ENCODE results near the gene NLRP11. TPM values are rescaled to one million over a fixed set of nuclear protein-coding genes. Genes with fewer than 3 reads are reported as not detected.

The NLRP11 gene
- total RNA-seq = under 0.01 TPM in 1 of 2 replicates, not detected in the other

DNA sequence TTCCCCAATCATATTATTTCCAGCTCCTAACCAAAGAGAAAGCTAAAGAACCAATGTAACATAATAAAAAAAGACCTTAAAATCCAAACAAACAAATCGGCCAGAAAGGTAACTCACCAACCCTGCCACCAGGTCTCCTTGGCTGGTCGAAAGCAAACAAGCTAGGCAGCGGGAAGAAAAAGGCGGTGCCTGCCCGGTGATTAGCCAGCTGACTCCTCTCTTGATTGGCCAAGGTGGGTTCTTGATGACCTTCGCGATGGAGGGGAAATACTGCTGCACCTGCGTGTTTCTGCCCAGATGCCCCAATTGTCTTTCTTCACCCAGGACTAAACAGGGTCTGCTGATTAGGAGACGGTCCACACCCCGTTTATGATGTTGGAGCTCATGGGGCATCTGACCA, at the start of gene NLRP11:
TSS of gene NLRP11 (minus strand) at position 154 of the 400 bp plus-strand sequence. CDS start 13,825 bp downstream, outside the sequence.

GRCh38 chr19:55836340-55836739, 4.5 kb upstream of the NLRP11 start, which contains the start of gene NLRP4:
Gene NLRP4, plus strand, starts transcription at chr19:55836540. Its CDS starts 15,541 bp downstream, at chr19:55852081.

GRCh38 chr19:55768818-55769217, 63.0 kb downstream of the NLRP11 start, which contains the start of gene RFPL4AL1:
Gene RFPL4AL1, plus strand, starts transcription at chr19:55769118. Its CDS starts 2,687 bp downstream, at chr19:55771805.

GRCh38 chr19:55758797-55759196, 73.0 kb downstream of the NLRP11 start, which contains the start of gene RFPL4A:
Gene RFPL4A, plus strand, starts transcription at chr19:55759097. Its CDS starts 2,704 bp downstream, at chr19:55761801.

DNA sequence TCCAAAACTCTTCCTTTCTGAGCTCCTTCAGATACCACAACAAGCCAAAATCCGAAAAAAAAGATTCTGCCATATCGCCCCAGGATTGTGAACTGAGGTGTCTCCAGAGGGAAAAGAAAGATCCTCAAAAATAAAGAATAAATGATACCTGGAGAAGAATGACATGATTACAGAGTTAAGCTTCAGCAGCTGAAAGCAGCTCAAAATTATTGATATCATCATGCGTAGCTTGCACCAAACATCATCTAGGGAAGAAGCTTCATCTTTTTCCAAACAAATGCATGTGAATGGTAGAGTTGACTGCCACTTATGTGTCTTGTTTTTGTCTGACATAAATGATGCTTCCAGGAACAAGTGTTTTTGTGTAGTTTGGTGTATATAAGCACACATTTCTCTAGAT, 93.5 kb downstream of the NLRP11 start, which contains the start of gene NLRP9:
TSS of gene NLRP9 (minus strand) at position 101 of the 400 bp plus-strand sequence. CDS start at position 73, 28 bp downstream.

Other genes with a start within 250 kb of the NLRP11 start
- gene FIZ1, start 232.5 kb downstream of the NLRP11 start, total RNA-seq = 3.9 and 4.9 TPM in 2 replicates
- 11.9 and 13.7 TPM in 2 replicates for gene ZNF524, start 231.7 kb downstream of the NLRP11 start, total RNA-seq
- gene ZNF865, start 226.4 kb downstream of the NLRP11 start, total RNA-seq = 1.2 and 2.0 TPM in 2 replicates
- 4.5 and 6.5 TPM in 2 replicates for gene ZNF784, start 207.4 kb downstream of the NLRP11 start, total RNA-seq
- 6.9 and 7.4 TPM in 2 replicates for gene ZNF580, start 191.0 kb downstream of the NLRP11 start, total RNA-seq
- gene ZNF581, start 188.3 kb downstream of the NLRP11 start, total RNA-seq = 20.1 and 34.9 TPM in 2 replicates
- 9.4 and 14.0 TPM in 2 replicates for gene CCDC106, start 183.8 kb downstream of the NLRP11 start, total RNA-seq
- 109 and 121 TPM in 2 replicates for gene U2AF2, start 177.0 kb downstream of the NLRP11 start, total RNA-seq
- gene EPN1, start 156.8 kb downstream of the NLRP11 start, total RNA-seq = 59.1 and 74.6 TPM in 2 replicates
- gene NLRP9, start 93.6 kb downstream of the NLRP11 start, total RNA-seq = not detected in 2 replicates
- 2.3 TPM in 1 of 2 replicates, not detected in the other for gene RFPL4A, start 72.9 kb downstream of the NLRP11 start, total RNA-seq
- gene RFPL4AL1, start 62.9 kb downstream of the NLRP11 start, total RNA-seq = 0.33 TPM in 1 of 2 replicates, not detected in the other
- not detected in 2 replicates for gene NLRP4, start 4.5 kb upstream of the NLRP11 start, total RNA-seq
- not detected in 2 replicates for gene NLRP13, start 100.3 kb upstream of the NLRP11 start, total RNA-seq
- gene NLRP8, start 115.8 kb upstream of the NLRP11 start, total RNA-seq = not detected in 2 replicates
- not detected in 2 replicates for gene NLRP5, start 154.8 kb upstream of the NLRP11 start, total RNA-seq